ENCODE measurements around the gene S1PR2. TPM values are rescaled to one million over a fixed set of nuclear protein-coding genes. Genes with fewer than 3 reads are reported as not detected.
"Not testable (repeated sequence)": the region's sequence is repeated elsewhere in the genome, so short reads cannot be mapped to it uniquely, and the experiment has no call there.

Gene S1PR2
- total RNA-seq, 2 donors from 2014 or later = 7.9 to 13.6 TPM

- intact Hi-C loops (cut with DNase I) = no loop called here
- DNase-seq (no peak), ATAC-seq (no peak)
Observed at GRCh38 chr19:10201176-10201575, 30.0 kb downstream of the S1PR2 start.

DNA sequence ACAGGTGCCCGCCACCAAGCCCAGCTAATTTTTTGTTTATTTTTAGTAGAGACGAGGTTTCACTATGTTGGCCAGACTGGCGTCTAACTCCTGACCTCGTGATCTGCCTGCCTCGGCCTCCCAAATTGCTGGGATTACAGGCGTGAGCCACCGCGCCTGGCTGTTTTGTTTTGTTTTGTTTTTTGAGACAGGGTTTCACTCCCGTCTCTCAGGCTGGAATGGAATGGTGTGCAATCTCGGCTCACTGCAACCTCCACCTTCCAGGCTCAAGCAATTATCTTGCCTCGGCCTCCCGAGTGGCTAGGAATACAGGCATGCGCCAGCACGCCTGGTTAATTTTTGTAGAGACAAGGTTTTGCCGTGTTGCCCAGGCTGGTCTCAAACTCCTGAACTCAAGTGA is 31.0 kb downstream of the S1PR2 start:
- intact Hi-C loops (cut with DNase I); DNase-seq; ATAC-seq: not testable (repeated sequence)

DNA sequence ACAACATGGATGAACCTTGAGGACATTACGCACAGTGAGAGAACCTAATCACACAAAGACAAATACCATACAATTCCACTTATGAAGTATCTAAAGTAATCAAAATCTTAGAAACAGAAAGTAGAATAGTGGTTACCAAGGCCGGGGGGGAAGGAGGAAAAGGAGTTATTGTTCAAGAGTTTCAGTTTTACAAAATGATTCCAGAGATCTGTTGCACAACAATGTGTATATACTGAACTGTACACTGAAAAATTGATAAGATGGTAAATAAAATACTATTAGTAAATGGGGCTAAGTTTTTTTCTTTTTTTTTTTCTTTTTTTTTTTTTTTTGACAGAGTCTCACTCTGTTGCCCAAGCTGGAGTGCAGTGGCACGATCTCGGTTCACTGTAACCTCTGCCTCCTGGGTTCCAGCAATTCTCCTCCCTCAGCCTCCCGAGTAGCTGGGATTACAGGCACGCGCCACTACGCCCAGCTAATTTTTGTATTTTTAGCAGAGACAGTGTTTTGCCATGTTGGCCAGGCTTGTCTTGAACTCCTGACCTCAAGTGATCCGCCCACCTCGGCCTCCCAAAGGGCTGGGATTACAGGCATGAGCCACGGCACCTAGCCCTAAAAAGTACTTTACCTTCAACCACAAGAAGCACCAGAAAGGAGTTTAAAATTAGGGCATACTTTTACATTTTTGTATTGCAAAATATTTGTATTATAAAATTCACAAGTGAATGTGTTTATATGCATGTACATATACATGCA is 32.1 kb downstream of the S1PR2 start:
- not testable (repeated sequence) for DNase-seq, ATAC-seq
- intact Hi-C loops (cut with DNase I) = loop anchor here in 1 of 2 donors (10.0 kb wide), 1 partner anchor 46 kb away; no protein-coding TSS in a partner anchor

DNA sequence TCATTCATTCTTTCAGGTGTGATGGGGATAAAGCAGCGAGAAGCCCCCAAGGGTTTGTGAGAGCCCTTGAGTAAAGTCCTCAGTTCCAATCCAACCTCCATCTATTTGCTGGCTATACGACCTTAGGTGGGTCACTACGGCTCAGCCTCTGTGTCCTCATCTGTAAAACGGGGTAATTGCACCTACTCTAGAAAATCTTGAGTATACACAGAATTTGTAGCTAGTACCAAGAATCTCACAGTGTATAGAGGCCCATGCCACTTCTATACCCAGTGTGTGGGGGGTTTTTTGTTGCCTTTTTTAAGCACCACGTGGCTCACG is 36.0 kb downstream of the S1PR2 start:
- intact Hi-C loops (cut with DNase I) = loop anchor here in 1 of 2 donors (10.0 kb wide), 1 partner anchor 50 kb away; no protein-coding TSS in a partner anchor
- ATAC-seq (no peak), DNase-seq (no peak)

DNA sequence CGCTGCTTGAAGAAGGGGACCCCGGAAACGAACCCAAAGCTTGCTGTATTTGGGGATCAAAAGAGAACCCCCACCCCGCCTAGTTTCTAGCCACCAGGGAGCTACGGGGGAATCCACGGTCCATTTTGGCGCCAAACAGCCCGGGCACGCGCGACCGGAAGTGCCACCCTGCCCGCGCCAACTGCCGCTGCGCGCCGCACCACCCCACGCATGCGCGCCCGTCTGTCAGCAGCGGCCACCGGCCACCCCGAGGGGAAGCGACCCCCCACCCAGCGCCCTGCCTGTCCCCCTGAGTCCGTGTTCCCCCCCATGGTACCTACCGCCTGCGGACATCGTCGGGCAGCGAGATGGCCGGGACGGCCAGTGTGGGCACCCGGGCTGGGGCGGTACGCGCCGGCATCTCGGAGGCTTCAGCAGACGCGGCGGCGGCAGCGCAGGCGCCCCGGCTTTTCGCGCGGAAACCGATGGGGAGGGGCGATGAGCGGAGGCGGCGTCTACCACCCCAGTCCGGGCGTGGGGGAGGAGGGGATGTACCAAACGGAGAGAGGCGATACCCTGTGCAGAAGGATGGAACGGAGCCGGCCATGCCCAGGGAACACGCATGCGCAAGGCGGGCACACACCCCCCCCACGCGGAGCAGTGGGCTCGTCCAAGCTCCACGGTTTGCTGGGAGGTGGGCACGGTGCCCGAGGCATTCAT is 36.5 kb downstream of the S1PR2 start, which contains the start of gene DNMT1:
DNMT1 (minus strand) TSS at position 454 of the 699 bp plus-strand sequence; CDS start at position 400, 54 bp downstream.
- intact Hi-C loops (cut with DNase I) = loop anchor here in 1 of 2 donors (10.0 kb wide), 1 partner anchor 50 kb away; no protein-coding TSS in a partner anchor
- peak; percentile 96 for DNase-seq

DNA sequence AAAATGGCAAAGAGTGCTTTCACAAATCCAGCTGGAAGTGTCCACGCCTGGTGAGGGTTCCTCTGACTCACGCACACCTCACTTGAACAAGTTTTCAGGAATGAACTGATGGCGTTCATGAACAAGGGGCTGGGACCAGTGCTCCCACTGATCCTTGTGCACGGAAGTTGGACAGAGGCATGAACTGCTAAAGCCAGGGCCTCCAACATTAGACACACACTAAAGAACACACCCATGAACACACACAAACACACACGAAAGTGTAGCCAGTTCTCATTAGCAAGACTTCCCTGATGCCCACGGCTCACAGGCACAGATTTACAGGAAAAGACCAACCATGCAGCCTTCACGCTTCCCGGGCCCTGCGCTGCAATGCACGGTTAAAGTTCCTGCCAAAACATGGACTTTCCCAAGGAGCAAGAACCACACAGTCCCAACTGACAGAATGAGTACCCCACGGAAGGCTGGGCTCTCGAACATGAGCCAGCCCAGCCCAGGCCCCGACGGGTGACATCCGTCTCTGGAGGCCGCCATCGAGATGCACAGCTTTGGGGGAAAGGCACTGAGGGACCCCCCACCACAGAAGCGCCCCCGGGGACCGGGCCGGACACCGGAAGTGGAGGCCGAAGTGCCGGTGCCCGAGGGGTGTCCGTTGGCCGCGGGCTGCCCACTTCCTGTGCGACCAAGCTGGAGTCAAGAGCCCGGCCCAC is 37.2 kb downstream of the S1PR2 start:
- ATAC-seq = peak; percentile 32 to 52
- intact Hi-C loops (cut with DNase I) = loop anchor here in 1 of 2 donors (10.0 kb wide), 1 partner anchor 51 kb away; no protein-coding TSS in a partner anchor
- DNase-seq = no peak

More for the DNA sequence above, 36.5 kb downstream of the S1PR2 start, which contains the start of gene DNMT1:
- peak; percentile 98 to 99 for ATAC-seq

GRCh38 chr19:10192922-10193321 is 38.2 kb downstream of the S1PR2 start:
- DNase-seq (no peak), ATAC-seq (no peak)
- intact Hi-C loops (cut with DNase I) = loop anchor here in 1 of 2 donors (10.0 kb wide), 1 partner anchor 52 kb away; no protein-coding TSS in a partner anchor

DNA sequence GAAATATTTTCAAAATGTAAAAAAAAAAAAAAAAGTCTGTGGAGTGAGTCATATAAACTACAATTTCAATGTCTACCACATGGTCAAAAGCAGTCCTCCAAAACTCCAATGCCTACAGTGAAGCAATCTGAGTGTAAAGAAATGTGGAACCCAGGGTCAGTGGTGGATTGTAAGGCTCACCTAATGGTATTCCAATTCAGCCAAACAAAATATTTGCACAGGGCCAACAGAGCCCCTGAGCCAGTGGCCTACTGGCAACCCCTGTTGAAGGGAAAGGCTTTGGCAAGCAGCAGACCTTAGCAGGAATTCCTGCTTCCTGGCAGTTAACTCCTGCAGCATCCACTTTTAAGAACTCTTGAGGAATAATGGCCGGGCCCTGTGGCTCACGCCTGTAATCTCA is 39.8 kb downstream of the S1PR2 start:
- intact Hi-C loops (cut with DNase I) = loop anchor here in 1 of 2 donors (10.0 kb wide), 1 partner anchor 53 kb away; no protein-coding TSS in a partner anchor
- no peak for ATAC-seq
- DNase-seq = peak; percentile 45

- intact Hi-C loops (cut with DNase I) = loop anchor here in 1 of 2 donors (10.0 kb wide), 1 partner anchor 55 kb away; no protein-coding TSS in a partner anchor
Observed at GRCh38 chr19:10190026-10190425, 41.1 kb downstream of the S1PR2 start.

DNA sequence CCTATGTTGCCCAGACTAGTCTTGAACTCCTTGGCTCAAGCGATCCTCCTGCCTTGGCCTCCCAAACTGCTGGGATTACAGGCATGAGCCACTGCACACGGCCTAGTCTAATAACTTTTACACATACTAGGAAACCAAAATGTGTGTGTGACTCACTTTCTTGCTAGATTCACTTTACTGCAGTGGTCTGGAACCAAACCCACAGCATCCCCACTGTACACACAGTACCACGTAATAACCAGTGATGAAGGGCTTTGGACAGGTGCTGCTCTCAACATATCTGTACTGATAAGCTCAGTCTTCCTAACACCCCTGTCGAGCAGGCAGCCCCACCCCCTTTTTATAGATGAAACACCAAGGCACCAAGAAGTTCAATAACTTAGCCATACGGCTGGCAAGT is 41.5 kb downstream of the S1PR2 start:
- ATAC-seq = no peak
- no peak for DNase-seq
- intact Hi-C loops (cut with DNase I) = loop anchor here in 1 of 2 donors (10.0 kb wide), 1 partner anchor 55 kb away; no protein-coding TSS in a partner anchor

More at GRCh38 chr19:10190026-10190425, 41.1 kb downstream of the S1PR2 start:
- DNase-seq = no peak
- no peak for ATAC-seq

DNA sequence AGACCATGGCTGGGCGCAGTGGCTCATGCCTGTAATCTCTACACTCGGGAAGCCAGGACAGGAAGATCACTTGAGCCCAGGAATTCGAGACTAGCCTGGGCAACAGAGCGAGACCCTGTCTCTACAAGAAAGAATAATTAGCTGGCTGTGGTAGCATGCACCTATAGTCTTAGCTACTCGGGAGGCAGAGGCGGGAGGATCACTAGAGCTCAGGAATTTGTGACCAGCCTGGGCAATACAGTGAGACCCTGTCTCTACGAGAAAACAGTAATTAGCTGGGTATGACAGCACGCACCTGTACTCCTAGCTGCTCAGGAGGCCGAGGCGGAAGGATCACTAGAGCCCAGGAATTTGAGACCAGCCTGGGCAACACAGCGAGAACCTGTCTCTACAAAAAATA is 43.8 kb downstream of the S1PR2 start:
- intact Hi-C loops (cut with DNase I) = no loop called here

GRCh38 chr19:10184636-10185035 is 46.5 kb downstream of the S1PR2 start:
- DNase-seq (no peak), ATAC-seq (no peak)
- intact Hi-C loops (cut with DNase I) = no loop called here

More for the DNA sequence above, 43.8 kb downstream of the S1PR2 start:
- DNase-seq (no peak), ATAC-seq (no peak)

DNA sequence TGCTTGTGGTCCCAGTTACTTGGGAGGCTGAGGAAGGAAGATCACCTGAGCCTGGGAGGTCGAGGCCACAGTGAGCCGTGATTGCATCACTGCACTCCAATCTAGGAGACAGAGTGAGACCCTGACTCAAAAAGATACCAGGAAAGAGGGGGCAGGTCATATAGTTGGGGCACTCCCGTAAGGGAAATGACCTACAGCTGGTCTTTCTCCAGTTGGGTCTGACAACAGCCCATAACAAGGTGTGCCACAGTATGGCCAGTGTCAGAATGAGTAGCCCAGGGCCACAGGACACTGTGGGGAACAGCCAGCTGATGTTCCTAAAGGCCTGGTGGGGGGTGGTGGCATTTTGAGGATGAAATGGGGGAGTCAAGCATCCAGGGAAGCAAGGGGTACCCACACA is 47.2 kb downstream of the S1PR2 start:
- DNase-seq (no peak), ATAC-seq (no peak)
- intact Hi-C loops (cut with DNase I) = no loop called here

DNA sequence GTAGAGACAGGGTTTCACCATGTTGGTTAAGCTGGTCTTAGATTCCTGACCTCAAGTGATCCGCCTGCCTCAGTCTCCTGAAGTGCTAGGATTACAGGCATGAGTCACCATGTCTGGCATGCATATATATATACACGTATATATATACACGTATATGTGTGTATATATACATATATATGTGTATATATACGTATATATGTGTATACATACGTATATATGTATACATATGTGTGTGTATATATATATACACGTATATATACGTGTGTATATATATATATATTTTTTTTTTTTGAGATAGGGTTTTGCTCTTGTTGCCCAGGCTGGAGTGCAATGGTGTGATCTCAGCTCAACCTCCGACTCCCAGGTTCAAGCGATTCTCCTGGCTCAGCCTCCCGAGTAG is 48.3 kb downstream of the S1PR2 start:
- DNase-seq (no peak), ATAC-seq (no peak)
- intact Hi-C loops (cut with DNase I) = no loop called here

GRCh38 chr19:10182076-10182475 is 49.1 kb downstream of the S1PR2 start:
- no peak for DNase-seq
- intact Hi-C loops (cut with DNase I) = no loop called here
- ATAC-seq = no peak

GRCh38 chr19:10180459-10180858 is 50.7 kb downstream of the S1PR2 start:
- ATAC-seq (no peak), DNase-seq (no peak)
- intact Hi-C loops (cut with DNase I) = no loop called here

DNA sequence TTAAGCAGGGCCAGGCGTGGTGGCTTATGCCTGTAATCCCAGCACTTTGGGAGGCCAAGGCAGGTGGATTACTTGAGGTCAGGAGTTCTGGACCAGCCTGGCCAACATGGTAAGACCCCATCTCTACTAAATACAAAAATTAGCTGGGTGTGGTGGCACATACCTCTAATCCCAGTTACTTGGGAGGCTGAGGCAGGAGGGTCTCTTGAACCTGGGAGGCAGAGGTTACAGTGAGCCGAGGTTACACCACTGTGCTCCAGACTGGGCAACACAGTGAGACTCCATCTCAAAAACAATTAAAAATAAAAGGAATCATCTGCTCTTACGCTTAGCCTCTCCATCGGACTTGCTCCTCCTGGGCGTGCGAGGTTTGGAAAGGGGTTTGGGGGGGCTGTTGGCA is 51.1 kb downstream of the S1PR2 start:
- DNase-seq; intact Hi-C loops (cut with DNase I); ATAC-seq: not testable (repeated sequence)

- intact Hi-C loops (cut with DNase I) = no loop called here
- ATAC-seq (no peak), DNase-seq (no peak)
Observed at GRCh38 chr19:10173527-10173926, 57.6 kb downstream of the S1PR2 start.
